ENCODE results near the gene PRLH.

PRLH gene, protein sequence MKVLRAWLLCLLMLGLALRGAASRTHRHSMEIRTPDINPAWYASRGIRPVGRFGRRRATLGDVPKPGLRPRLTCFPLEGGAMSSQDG

DNA sequence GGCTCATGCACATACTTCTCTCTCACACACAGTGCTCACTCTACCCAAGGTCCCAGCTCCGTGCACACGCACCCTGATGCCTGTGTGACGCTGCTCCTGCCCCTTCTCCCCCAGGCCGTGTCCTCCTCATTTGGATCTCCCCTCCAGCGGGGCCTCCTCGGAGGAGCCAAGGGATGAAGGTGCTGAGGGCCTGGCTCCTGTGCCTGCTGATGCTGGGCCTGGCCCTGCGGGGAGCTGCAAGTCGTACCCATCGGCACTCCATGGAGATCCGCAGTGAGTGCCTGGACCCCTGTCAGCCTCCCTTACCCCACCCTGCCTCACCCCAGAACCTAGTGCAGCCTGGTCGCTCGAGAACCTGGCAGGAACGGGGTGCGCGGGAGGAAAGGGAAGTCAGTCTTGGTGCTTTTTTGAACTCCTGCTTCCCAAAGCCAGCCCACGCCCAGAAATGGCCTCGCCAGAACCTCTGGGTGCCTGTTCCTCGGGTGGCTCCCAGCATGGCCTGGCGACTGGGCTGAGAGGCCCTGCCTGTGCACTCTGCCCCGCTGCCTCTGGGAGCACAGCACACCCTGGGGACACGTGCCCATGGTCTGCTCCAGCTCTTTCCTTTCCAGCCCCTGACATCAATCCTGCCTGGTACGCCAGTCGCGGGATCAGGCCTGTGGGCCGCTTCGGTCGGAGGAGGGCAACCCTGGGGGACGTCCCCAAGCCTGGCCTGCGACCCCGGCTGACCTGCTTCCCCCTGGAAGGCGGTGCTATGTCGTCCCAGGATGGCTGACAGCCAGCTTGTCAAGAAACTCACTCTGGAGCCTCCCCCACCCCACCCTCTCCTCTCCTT, at the start of gene PRLH:
PRLH (plus strand) TSS at position 174 of the 835 bp plus-strand sequence; CDS start at position 174, 0 bp downstream.
- DNase-seq (ENCODE audit: low read depth in 2 of 2) = no peak

DNA sequence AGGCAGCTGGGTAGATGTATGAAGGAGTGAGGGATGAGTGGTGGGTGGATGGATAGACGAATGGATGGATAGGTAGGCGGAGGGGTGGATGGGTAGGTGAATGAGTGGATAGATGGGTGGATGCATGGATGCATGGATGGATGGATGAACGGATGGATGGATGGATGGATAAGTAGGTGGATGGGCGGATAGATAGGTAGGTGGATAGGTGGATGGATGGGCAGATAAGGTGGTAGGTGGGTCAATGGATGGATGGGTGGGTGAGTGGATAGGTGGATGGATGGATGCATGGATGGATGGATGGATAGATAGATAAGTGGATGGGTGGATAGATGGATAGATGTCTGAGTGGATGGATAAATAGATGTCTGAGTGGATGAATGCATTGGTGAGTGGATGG, 49.2 kb upstream of the PRLH start:
- no peak for DNase-seq (ENCODE audit: low read depth in 2 of 2)

DNA sequence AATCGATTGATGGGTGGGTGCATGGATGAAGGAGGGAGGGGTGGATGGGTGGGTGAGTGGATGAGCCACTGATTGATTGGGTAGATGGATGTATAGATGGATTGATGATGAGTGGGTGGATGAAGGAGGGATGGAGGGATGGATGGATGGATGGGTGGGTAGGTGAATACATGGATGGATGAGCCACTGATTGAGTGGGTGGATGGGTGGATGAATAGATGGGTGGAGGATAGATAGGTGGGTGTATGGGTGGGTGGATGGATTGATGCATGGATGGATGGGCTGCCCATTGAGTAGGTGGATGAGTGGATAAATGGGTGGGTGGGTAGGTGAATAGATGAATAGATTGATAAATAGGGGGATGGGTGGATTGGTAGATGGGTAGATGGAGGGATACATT, 48.4 kb upstream of the PRLH start:
- no peak for DNase-seq (ENCODE audit: low read depth in 2 of 2)

DNA sequence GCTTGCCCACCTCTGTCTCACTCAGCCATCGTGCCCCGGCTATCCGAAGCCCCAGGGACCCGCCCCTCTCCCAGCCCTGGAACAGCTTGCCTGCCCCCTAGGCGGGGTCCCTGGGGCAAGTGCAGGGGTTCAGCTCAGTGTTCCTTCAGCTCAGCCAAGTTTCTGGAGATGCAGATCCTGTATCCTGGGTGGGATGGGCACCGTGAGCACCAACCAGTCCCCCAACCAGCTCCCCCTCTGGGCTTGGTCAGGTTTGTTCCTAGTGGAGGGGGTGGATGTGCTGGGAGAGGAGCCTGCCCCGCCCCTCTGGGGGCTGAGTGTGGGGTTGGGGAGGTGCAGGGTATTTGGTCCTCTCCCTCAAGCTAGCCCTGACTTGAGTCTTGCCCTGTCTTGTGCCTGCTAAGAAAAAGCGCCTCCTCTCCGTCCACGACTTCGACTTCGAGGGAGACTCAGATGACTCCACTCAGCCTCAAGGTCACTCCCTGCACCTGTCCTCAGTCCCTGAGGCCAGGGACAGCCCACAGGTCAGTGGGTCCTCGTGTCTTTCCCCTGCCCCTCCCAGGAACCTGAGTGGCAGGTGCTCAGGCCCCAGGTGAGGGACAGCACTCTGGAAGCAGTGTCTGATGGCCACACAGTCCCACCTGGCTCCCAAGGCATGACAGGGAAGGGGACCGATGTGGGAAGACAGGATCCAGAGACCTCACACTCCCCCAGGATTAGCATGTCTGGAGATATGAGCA, 46.7 kb upstream of the PRLH start:
- no peak for DNase-seq (ENCODE audit: low read depth in 2 of 2)

DNA sequence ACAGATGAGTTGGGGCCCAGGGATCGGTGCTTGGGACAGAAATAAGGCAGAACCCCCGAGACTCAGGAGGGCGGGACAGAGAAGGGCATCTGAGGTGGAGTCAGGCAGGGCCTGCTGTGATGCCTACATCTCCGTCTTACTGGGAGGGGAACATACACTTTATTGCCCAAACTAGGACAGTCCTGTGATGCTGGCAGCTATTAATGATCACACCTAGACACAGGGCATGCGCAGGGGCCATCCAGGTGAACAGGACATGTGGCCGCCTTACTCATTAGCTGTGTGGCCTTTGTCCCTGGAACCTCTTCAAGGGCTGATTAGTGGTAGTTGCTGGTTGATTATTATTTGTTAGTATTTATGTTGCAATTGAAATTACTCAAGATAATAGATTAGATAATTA, 46.1 kb upstream of the PRLH start:
- no peak for DNase-seq (ENCODE audit: low read depth in 2 of 2)

- no peak for DNase-seq (ENCODE audit: low read depth in 2 of 2)
Measured at GRCh38 chr2:237524631-237525030, 41.7 kb upstream of the PRLH start.

DNA sequence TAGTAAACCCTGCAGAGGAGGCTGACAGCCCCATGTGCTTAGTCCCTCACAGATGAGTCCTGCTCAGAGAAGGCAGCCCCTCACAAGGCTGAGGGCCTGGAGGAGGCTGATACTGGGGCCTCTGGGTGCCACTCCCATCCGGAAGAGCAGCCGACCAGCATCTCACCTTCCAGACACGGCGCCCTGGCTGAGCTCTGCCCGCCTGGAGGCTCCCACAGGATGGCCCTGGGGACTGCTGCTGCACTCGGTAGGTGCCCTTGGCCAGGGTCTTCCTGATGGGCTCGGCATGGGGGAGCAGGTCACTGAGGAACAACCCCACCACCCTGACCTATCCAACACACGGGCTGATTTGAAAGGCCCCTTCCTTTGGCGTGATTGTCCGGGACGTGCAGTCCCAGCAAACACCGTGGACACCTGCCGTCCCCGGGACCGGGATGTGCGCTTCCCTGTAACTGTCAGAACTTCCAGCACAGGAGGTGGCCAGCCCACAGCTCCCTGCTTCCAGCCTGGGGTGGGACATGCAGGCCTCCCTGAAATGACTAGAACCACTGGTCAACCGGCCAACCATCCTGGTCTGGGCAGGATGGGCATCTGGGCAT, 40.7 kb upstream of the PRLH start:
- no peak for DNase-seq (ENCODE audit: low read depth in 2 of 2)

DNA sequence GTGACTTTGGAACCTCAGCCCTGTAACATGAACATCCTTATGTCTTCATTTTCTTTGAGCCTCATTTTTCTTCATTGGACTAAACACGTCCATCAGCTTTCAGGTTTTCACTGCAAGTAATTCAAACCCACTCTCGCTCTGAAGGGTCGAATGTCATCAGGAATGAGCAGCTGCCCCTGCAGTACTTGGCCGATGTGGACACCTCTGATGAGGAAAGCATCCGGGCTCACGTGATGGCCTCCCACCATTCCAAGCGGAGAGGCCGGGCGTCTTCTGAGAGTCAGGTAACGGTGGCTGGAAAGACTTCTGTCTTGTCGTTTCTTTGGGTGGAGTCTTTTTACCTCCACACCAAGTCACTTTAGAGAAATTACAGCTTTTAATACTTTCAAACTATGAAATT, 39.1 kb upstream of the PRLH start:
- no peak for DNase-seq (ENCODE audit: low read depth in 2 of 2)

- DNase-seq (ENCODE audit: low read depth in 2 of 2) = no peak
Measured at GRCh38 chr2:237527766-237528165, 38.6 kb upstream of the PRLH start.

GRCh38 chr2:237529452-237530402, 36.6 kb upstream of the PRLH start:
- DNase-seq (ENCODE audit: low read depth in 2 of 2) = no peak

GRCh38 chr2:237530472-237531433, 35.6 kb upstream of the PRLH start:
- DNase-seq (ENCODE audit: low read depth in 2 of 2) = no peak

DNA sequence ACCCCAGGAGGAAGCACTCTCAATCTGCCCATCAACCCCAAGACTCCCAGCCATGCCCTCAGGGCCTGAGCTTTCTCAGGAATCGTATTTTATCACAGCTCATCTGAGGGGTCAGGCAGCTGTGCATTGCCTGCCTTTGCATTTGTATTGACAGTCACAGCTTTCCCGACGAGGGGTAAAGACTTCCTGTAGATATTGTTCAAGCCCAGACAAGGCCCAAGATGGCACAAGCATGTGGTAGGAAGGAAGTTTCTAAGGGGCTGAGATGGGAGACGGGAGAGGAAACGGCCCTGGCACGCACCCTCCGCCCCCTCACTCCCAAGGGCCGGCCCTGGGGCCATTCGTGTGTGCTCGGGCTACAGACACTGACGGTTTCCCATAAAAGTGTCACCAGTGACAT, 34.2 kb upstream of the PRLH start:
- no peak for DNase-seq (ENCODE audit: low read depth in 2 of 2)

DNA sequence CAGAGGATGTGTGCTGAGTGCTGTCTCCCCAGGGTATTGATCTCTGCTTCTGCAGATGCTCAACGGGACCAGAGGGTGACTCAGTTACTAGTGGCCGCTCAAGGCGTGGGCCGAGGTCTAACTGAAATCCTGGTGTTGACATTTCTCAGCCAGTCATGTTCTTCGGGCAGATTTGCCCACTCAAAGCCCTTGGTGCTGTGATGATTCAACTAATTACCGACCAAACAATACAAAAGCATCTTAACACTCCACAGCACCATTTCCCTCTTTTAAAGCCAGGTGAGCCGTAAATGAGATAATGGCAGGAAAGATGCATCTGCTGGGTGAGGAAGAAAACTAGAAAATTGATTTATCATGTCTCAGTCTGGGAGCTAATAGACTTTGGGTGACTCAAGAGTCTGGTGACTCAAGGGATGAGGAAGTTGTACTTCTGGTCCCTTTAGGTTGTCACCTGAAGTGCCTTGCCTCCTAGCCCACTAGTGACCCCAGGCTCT, 32.7 kb upstream of the PRLH start:
- DNase-seq (ENCODE audit: low read depth in 2 of 2) = no peak

GRCh38 chr2:237534380-237534779, 32.0 kb upstream of the PRLH start:
- no peak for DNase-seq (ENCODE audit: low read depth in 2 of 2)

DNA sequence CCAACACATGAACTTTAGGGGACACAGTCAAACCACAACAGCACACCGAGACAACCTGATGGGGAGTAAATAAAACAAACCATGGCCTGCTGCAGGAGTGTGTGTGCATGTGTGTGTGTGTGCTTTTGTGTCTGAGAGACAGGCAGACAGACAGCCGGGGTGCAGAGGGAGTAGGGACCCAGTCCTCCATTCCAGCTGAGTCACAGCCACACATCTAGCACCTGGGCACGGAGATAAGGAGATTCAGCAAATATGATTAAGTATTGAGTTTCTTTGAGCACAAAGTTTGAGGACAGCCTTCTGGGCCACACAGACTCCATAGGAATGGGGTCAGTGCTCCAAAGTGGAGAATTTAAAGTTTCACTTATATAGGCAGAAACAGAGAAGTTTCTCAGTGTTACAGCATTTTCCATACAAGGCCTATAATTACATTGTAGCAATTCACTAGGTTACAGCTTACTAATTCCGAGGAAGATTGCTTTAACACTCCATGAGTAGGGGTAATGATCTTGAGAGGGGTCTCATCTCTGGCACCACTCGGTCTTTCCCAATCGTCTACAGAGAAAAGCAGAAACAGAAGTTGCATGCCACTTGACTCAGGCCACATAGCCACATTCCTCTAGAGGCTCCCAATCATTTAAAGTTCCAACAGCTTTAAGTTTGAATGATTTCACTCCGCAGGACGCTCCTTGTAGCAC, 30.8 kb upstream of the PRLH start:
- no peak for DNase-seq (ENCODE audit: low read depth in 2 of 2)

- no peak for DNase-seq (ENCODE audit: low read depth in 2 of 2)
Measured at GRCh38 chr2:237536083-237536415, 30.3 kb upstream of the PRLH start.

GRCh38 chr2:237536617-237537016, 29.8 kb upstream of the PRLH start:
- no peak for DNase-seq (ENCODE audit: low read depth in 2 of 2)

- DNase-seq (ENCODE audit: low read depth in 2 of 2) = no peak
Measured at GRCh38 chr2:237538001-237538720, 28.2 kb upstream of the PRLH start.

DNA sequence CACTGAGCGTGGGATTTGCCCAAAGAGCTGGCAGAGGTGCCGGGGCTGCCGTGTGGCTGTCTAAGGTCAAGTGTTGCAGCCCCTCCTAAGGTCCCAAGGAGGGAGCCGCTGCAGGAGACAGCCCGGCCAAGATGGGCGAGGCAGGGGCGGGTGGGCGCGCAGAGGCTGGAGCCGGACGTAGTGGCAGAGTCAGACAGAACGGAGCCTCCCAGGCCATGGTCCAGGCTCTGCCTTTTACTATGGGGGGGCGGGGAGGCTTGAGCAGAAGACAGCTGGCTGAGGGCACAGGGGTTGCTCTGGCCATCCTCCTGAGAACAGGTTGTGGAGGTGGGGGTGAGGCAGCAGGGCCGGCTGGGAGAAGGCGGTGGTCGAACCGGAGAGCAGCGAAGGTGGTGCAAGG, 27.5 kb upstream of the PRLH start:
- no peak for DNase-seq (ENCODE audit: low read depth in 2 of 2)
